AG04449 (cell line): ENCODE results near the gene ADAMTS18.
"Not testable (repeated sequence)": the region's sequence is repeated elsewhere in the genome, so short reads cannot be mapped to it uniquely, and the experiment has no call there.

ENCODE experiments used
- CTCF ChIA-PET: fragments of 350-600 bp; formaldehyde crosslinking; extraction: SDS; loops from one replicate; lab custom pipeline; 2021; ENCODE audit warnings: antibody characterized with exemption; lab: Yijun Ruan, JAX
- POLR2A ChIA-PET: fragments of 400-600, 350-600 bp; formaldehyde crosslinking; extraction: SDS; loops from one replicate; lab custom pipeline; 2020; ENCODE audit warnings: antibody characterized with exemption, inconsistent platforms; lab: Yijun Ruan, JAX
- DNase-seq: peaks from one replicate; pipeline ENCODE4 v3.0.0-alpha.2; 2010; ENCODE audit warnings: low read depth, low spot score
- H3K4me3 ChIP-seq: 2 replicates; pipeline ENCODE4 v1.5.1; 2011; ENCODE audit warnings: low read depth, mild to moderate bottlenecking, control low read depth, low read length
- CTCF ChIP-seq: IDR thresholded peaks from one replicate; pipeline ENCODE4 v1.5.1; 2011; ENCODE audit warnings: mild to moderate bottlenecking, moderate library complexity, low read length, control low read depth, inconsistent platforms; ENCODE audit not compliant: insufficient read depth; ENCODE audit errors: missing control alignments

The ADAMTS18 gene

GRCh38 chr16:77277141-77277540, 157.7 kb downstream of the ADAMTS18 start:
- ChIA-PET CTCF (interaction anchor here (1.0 kb wide), 1 partner anchor 39 kb away, joined by 3 read pairs; no protein-coding TSS in a partner anchor), POLR2A (no interaction called here)
- no peak overlapping the region for H3K4me3 ChIP-seq
- TF ChIP-seq CTCF, result no peak
- no peak for DNase-seq

GRCh38 chr16:77276661-77277060, 158.2 kb downstream of the ADAMTS18 start:
- no peak overlapping the region for H3K4me3 ChIP-seq
- TF ChIP-seq CTCF, result no peak
- ChIA-PET CTCF (interaction anchor here (1.0 kb wide), 1 partner anchor 39 kb away, joined by 3 read pairs; no protein-coding TSS in a partner anchor), POLR2A (no interaction called here)
- no peak for DNase-seq

- DNase-seq, CTCF ChIA-PET, H3K4me3 ChIP-seq, POLR2A ChIA-PET: not testable (repeated sequence)
These were observed 159.5 kb downstream of the ADAMTS18 start for GRCh38 chr16:77275303-77275702.

GRCh38 chr16:77273815-77274214, 161.0 kb downstream of the ADAMTS18 start:
- CTCF ChIA-PET, result no interaction called here
- no peak for DNase-seq
- POLR2A ChIA-PET, result no interaction called here
- no peak overlapping the region for H3K4me3 ChIP-seq
- no peak for TF ChIP-seq CTCF

DNA sequence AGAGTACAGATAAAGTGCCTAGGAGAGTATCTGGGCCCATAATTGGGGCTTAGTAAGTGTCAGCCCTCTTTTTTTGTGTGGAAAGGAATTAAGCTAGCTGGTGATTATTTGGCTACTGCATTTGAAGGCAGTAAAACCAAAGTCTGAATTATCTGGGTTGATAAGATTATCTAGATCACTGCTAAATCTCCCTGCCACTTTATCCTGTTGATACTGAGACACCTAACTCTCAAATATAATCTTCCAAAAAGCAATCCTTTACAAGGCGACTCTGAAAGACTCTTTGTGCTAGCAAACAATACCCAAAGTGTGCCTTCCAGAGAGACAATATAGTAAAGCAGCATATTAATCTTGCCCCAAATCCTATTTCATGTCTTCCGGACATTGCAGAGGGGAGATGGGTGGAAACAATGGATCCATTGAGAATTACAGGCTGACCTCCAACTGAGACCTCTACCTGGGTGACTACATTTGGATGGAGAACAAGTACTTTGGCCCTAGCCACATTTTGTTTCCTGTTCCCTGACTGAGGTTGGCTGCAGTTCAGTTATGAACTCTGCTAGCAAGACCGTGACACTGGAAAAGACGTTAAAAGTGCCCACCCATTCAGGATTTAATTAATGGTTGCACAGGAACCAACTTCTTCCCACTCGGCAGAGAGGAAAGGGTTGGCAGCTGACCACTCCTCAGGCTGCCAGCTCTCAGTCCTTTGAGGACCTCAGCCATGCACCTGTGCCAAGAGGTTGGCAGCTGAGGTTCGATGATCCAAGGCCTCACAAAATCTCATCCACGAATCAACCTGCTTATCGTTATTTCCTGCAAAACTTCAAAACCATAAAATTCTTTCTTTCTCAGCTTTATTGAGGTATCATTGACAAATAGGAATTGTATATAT, 163.1 kb downstream of the ADAMTS18 start:
- H3K4me3 ChIP-seq, result no peak overlapping the region
- ChIA-PET CTCF (no interaction called here), POLR2A (no interaction called here)
- DNase-seq, result no peak
- TF ChIP-seq CTCF, result no peak

GRCh38 chr16:77266185-77266584, 168.6 kb downstream of the ADAMTS18 start:
- CTCF ChIA-PET, result interaction anchor here (1.0 kb wide), 1 partner anchor 31 kb away, joined by 3 read pairs; no protein-coding TSS in a partner anchor
- H3K4me3 ChIP-seq, POLR2A ChIA-PET, DNase-seq: not testable (repeated sequence)

GRCh38 chr16:77262971-77263370, 171.9 kb downstream of the ADAMTS18 start:
- no peak overlapping the region for H3K4me3 ChIP-seq
- ChIA-PET POLR2A (no interaction called here), CTCF (interaction anchor here (2.2 kb wide), 1 partner anchor 321 kb away, joined by 8 read pairs; no protein-coding TSS in a partner anchor)
- no peak for DNase-seq
- no peak for TF ChIP-seq CTCF
